Stimulated activated memory B cell treated with anti-CD40 and anti-IgM and Interleukin-4, amounts not matched to agents 10 μg/mL and 1 μg/mL and 100 μg/mL, for 72 hours (primary cell): Measurements from ENCODE around the gene SPG7.

Experiments
- ATAC-seq: fragments of 150-1000 bp; cut with Tn5 transposase; 2 replicates; pipeline ENCODE4 v1.10.0; 2021
- H3K27ac Mint-ChIP-seq: one replicate; pipeline ENCODE4 v1.8.0; 2022; ENCODE audit warnings: mild to moderate bottlenecking, mixed read lengths
- H3K27me3 Mint-ChIP-seq: one replicate; pipeline ENCODE4 v1.8.0; 2022; ENCODE audit warnings: mixed read lengths
- H3K36me3 Mint-ChIP-seq: one replicate; pipeline ENCODE4 v1.8.0; 2022; ENCODE audit warnings: mixed read lengths
- H3K4me1 Mint-ChIP-seq: one replicate; pipeline ENCODE4 v1.8.0; 2022; ENCODE audit warnings: mixed read lengths
- H3K4me3 Mint-ChIP-seq: one replicate; pipeline ENCODE4 v1.8.0; 2022; ENCODE audit warnings: mild to moderate bottlenecking, moderate library complexity, mixed read lengths
- H3K9me3 Mint-ChIP-seq: one replicate; pipeline ENCODE4 v1.8.0; 2022; ENCODE audit warnings: mixed read lengths

SPG7 gene

GRCh38 chr16:89493776-89494175 is 14.4 kb upstream of the SPG7 start:
- no peak for ATAC-seq
- no peaks in the 10 kb centered on the region for H3K9me3 Mint-ChIP-seq
- H3K27ac Mint-ChIP-seq = no peak overlapping the region
- peaks cover 28% of the 10 kb centered on the region for H3K4me1 Mint-ChIP-seq
- no peaks in the 10 kb centered on the region for H3K36me3 Mint-ChIP-seq
- no peak overlapping the region for H3K4me3 Mint-ChIP-seq
- H3K27me3 Mint-ChIP-seq = no peaks in the 10 kb centered on the region

GRCh38 chr16:89495121-89495520 is 13.1 kb upstream of the SPG7 start:
- no peak overlapping the region for H3K27ac Mint-ChIP-seq

DNA sequence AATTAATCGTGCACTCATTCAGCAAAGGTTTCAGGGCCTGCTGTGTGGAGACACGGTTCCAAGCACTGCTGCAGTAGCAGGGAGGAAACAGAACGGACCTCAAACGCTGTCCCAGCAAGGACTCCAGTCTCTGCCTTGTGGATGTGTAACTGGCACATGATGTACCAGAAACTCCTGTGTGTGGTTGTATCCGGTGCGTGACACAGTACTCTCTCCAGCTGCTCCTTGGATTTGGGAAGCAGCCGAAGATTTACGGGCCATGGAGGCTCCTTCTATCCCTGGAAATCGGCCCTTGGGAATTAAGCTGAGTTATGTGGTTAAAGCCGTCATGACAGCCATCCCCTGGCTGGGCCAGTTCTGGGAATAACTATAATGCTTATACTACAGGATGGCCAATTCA is 9.4 kb upstream of the SPG7 start:
- Mint-ChIP-seq H3K9me3 (no peaks in the 10 kb centered on the region), H3K4me3 (no peak overlapping the region)

More at GRCh38 chr16:89495121-89495520, 13.1 kb upstream of the SPG7 start:
- Mint-ChIP-seq H3K9me3 (no peaks in the 10 kb centered on the region), H3K27me3 (no peaks in the 10 kb centered on the region), H3K4me1 (peaks cover 23% of the 10 kb centered on the region), H3K4me3 (no peak overlapping the region), H3K36me3 (no peaks in the 10 kb centered on the region)
- ATAC-seq = no peak

GRCh38 chr16:89499767-89500166 is 8.4 kb upstream of the SPG7 start:
- Mint-ChIP-seq H3K4me1 (peaks cover 6% of the 10 kb centered on the region), H3K4me3 (no peak overlapping the region), H3K27me3 (no peaks in the 10 kb centered on the region), H3K9me3 (no peaks in the 10 kb centered on the region), H3K27ac (no peak overlapping the region), H3K36me3 (no peaks in the 10 kb centered on the region)
- no peak for ATAC-seq

More for the DNA sequence above, 9.4 kb upstream of the SPG7 start:
- H3K4me1 Mint-ChIP-seq = peaks cover 6% of the 10 kb centered on the region
- H3K36me3 Mint-ChIP-seq = no peaks in the 10 kb centered on the region
- no peaks in the 10 kb centered on the region for H3K27me3 Mint-ChIP-seq
- no peak for ATAC-seq
- no peak overlapping the region for H3K27ac Mint-ChIP-seq

DNA sequence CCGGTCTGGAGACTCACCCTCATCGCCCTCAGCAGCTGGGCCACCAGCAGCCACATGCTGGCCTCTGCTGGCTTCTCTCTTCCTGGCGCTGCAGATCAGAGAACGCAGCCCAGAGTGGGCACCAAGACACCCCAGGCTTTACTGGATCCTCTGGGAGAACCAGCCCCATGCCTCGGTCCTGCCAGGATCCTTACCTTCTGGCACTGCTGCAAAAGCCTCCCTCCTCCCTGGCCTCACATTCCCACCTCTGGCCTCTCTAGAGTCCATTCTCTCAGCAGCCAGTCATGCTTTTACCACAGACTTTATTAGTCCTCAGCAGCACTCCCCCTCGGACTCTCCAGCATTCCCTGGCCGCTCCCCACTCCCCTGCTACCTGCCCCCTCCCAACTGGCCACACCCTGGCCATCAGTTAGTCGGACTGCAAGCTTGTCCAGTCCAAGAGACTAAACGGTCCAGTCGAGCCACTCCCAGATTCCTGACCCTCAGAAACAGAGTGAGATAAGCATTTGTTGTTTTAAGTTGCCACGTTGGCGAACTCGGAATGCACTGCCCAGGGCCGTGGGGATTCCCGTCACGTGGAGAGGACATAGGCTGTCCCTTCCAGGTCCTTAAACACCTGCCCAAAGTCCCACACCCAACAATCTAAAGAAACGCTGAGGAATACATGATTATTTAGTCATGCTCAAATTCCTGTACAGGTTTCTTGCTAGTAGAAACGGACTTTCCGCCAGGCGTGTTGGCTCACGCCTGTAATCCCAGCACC is 5.9 kb upstream of the SPG7 start:
- Mint-ChIP-seq H3K36me3 (no peaks in the 10 kb centered on the region), H3K9me3 (no peaks in the 10 kb centered on the region), H3K27ac (no peak overlapping the region), H3K4me3 (no peak overlapping the region), H3K27me3 (no peaks in the 10 kb centered on the region), H3K4me1 (peaks cover 19% of the 10 kb centered on the region)
- ATAC-seq = no peak

DNA sequence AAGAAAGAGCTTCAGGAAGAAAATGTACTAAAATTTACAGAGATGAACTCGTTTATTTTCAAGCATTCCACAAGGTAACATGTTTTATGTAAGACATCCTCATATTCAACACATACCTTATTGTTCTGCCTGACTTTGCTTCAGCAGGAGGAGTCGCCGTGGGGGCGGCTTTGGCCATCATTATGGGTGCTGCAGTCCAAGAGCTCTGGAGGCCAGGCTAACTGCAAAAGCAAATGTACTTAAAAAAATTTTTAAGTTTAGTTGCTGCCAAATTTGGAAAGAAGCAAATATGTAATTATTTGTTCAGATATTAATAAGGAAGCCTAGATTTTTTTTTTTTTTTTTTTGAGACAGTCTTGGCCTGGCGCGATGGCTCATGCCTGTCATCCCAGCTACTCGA is 4.1 kb upstream of the SPG7 start:
- Mint-ChIP-seq H3K9me3 (no peaks in the 10 kb centered on the region), H3K27ac (no peak overlapping the region), H3K36me3 (no peaks in the 10 kb centered on the region), H3K4me1 (peaks cover 20% of the 10 kb centered on the region), H3K4me3 (no peak overlapping the region), H3K27me3 (no peaks in the 10 kb centered on the region)
- ATAC-seq = no peak

DNA sequence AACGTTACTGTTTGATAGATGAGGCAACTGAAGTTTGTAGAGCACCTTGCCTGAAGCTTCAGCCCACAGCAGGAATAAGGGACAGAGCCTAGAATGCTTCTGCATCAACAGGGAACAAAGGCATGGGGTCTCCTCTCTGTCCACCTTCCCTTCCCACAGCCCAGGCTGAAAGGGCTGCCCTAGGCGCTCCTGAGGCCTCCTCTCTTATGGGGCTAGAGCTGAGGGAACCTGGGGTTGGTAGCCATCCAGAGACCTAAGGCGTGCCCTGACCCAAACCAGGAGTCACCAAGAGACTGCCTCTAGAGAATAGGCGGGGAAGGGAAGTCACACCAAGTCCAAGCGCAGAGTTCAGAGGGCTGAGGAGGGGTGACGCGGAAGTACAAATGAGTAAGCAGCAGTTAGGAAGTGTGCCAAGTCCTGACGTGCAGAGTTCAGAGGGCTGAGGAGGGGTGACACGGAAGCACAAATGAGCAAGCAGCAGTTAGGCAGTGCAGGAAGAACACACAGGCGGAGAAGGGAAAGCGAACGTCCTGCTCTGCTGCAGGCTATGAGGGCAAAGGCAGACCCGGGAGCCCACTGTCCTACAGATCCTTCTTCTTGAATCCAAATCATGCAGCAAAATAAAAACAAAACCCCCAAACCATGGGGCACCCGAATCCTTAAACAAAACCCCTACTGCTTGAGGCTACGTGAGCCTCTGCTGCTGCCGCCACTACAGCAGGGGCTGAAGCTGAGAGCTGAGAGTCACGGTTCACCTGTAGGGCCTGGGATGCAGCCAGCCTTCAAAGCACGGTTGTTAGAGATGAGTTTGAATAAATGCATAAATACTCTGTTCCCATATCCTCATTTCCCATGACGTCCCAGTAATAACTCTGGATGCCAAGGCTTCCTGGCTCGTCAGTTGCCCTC is 2.7 kb upstream of the SPG7 start:
- Mint-ChIP-seq H3K36me3 (no peaks in the 10 kb centered on the region), H3K4me1 (peaks cover 31% of the 10 kb centered on the region), H3K27ac (peak overlapping the region; percentile 69), H3K4me3 (peak overlapping the region; percentile 61), H3K27me3 (no peaks in the 10 kb centered on the region), H3K9me3 (no peaks in the 10 kb centered on the region)
- ATAC-seq = peak; percentile 76

DNA sequence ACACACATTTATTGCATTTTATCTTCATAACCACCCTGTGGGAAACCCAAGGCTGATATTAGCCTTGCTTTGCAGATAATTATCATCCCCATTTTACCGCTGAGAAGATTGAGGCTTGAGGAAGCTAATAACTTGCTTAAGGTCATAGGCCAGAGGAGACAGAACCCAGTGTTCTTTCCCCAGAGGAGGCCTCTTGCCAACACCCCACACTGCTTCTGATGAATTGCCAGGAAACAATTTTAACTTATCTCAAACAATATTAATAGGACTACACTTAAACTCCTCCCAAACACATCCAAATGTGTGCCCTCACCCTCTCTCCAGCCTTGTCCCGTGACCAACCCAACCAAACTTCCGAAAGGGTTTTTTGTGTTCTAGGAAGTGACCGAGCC is 2.1 kb upstream of the SPG7 start:
- Mint-ChIP-seq H3K9me3 (no peaks in the 10 kb centered on the region), H3K4me1 (peaks cover 31% of the 10 kb centered on the region), H3K36me3 (no peaks in the 10 kb centered on the region), H3K4me3 (peak overlapping the region; percentile 41), H3K27me3 (no peaks in the 10 kb centered on the region), H3K27ac (peak overlapping the region; percentile 69)
- no peak for ATAC-seq

GRCh38 chr16:89506791-89507191 is 1.4 kb upstream of the SPG7 start:
- no peak for ATAC-seq
- peak overlapping the region; percentile 87 for H3K4me3 Mint-ChIP-seq
- H3K9me3 Mint-ChIP-seq = no peaks in the 10 kb centered on the region
- no peaks in the 10 kb centered on the region for H3K27me3 Mint-ChIP-seq
- no peak overlapping the region for H3K27ac Mint-ChIP-seq
- H3K36me3 Mint-ChIP-seq = no peaks in the 10 kb centered on the region
- H3K4me1 Mint-ChIP-seq = peaks cover 31% of the 10 kb centered on the region

DNA sequence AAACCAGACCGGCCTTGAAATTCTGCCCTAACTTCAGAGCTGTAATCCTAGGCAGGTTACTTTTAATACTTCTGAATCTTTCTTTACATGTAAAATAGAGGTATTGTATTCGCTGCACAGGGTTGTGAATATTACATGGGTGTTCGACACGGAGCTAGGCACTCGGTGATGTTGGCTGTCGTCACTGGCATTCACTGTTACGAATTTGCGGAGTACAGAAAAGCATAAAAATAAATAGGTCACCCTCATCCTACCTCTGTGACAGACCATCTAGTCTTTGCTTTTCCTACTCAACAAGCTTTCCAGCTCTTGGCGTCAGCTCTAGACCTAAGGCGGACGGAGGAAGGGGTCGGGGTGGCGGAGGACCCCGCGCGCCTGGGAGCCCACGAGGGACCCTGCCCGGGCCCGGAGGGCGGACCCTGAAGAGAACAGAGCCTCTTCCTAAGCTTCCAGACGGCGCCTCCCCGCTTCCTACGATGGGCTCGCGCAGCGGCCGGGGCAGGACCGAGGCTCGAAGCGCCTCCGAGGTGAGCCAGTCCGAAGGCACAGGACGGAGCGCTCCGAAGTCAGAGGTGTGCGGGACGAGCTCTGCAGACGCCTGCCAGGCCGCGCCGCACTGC is 879 bp upstream of the SPG7 start:
- Mint-ChIP-seq H3K27me3 (no peaks in the 10 kb centered on the region), H3K4me3 (peak overlapping the region; percentile 87), H3K27ac (peak overlapping the region; percentile 75), H3K36me3 (peaks cover 4% of the 10 kb centered on the region), H3K9me3 (no peaks in the 10 kb centered on the region), H3K4me1 (peaks cover 31% of the 10 kb centered on the region)
- ATAC-seq = no peak

DNA sequence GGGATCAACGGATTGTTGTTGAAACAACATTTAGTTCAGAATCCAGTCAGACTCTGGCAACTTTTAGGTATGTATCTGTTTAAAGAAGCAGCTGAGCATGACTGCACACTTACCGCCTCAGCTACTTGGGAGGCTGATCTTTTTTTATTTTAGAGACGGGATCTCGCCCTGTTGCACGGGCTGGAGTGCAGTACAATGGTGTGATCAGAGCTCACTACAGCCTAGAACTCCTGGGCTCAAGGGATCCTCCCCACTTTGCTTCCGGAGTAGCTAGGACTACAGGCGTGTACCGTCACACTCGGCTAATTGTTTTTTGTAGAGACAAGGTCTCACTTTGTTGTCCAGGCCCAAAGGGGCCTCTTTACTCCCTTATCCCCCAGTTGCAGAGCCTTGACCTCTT is 2.3 kb downstream of the SPG7 start:
- Mint-ChIP-seq H3K9me3 (no peaks in the 10 kb centered on the region), H3K27ac (no peak overlapping the region), H3K4me1 (peaks cover 22% of the 10 kb centered on the region), H3K36me3 (peaks cover 18% of the 10 kb centered on the region), H3K4me3 (no peak overlapping the region), H3K27me3 (no peaks in the 10 kb centered on the region)
- no peak for ATAC-seq

DNA sequence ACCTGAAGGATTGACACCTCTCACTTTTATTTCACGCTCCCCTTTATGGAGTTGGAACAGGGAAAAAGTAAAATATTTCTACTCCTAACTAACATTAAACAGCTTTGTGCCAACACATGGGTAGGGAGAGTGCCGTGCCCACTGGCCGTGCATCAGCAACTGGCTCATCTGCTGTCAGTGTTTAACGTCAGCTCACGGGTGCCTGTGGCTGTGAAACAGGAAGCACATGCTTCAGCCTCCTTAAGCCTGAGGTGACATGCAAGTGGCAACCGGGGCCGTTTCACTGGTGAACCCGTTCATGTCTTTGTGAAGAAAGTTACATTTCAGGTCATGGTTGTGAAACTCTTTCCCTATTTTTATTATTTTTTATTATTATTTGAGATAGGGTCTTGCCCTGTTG is 3.2 kb downstream of the SPG7 start:
- Mint-ChIP-seq H3K9me3 (no peaks in the 10 kb centered on the region), H3K27ac (no peak overlapping the region)

DNA sequence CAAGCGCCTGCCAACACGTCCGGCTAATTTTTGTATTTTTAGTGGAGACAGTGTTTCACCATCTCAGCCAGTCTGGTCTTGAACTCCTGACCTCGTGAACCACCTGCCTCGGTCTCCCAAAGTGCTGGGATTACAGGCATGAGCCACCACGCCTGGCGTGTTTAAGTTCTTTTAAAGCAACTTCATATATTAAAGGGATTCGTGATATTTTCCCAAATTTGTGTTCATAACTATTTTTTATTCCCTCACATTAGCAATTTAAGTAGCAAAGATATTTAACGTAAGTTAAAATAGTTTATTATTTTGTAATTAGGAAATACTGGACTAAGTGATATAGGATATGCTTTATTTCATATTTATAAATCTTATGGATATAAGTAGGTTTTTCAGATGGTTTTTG is 4.2 kb downstream of the SPG7 start:
- ATAC-seq = no peak
- no peaks in the 10 kb centered on the region for H3K27me3 Mint-ChIP-seq
- H3K4me3 Mint-ChIP-seq = no peak overlapping the region
- H3K27ac Mint-ChIP-seq = no peak overlapping the region
- H3K4me1 Mint-ChIP-seq = peaks cover 17% of the 10 kb centered on the region
- peaks cover 31% of the 10 kb centered on the region for H3K36me3 Mint-ChIP-seq
- no peaks in the 10 kb centered on the region for H3K9me3 Mint-ChIP-seq

More for the DNA sequence above, 3.2 kb downstream of the SPG7 start:
- H3K27me3 Mint-ChIP-seq = no peaks in the 10 kb centered on the region
- H3K36me3 Mint-ChIP-seq = peaks cover 20% of the 10 kb centered on the region
- no peak for ATAC-seq
- H3K4me3 Mint-ChIP-seq = no peak overlapping the region
- H3K4me1 Mint-ChIP-seq = peaks cover 13% of the 10 kb centered on the region

DNA sequence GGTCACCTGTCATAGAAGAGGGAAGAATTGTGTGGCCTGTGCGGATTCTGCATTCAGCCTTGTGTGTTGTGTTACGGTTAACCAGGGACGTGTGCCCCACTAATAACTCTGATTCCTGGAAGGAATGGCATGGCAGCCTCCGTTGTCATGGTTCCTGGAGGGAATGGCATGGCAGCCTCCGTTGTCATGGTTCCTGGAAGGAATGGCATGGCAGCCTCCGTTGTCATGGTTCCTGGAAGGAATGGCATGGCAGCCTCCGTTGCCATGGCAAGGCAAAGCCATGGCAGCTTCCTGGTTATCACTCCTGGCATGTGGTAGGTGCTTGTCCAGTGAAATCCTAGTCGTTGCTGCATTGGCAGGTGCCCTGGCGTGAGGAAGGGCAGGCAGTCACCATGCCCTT is 8.9 kb downstream of the SPG7 start:
- H3K9me3 Mint-ChIP-seq = no peaks in the 10 kb centered on the region
- no peak for ATAC-seq
- H3K4me3 Mint-ChIP-seq = no peak overlapping the region
- H3K27me3 Mint-ChIP-seq = no peaks in the 10 kb centered on the region
- H3K4me1 Mint-ChIP-seq = peaks cover 25% of the 10 kb centered on the region
- no peak overlapping the region for H3K27ac Mint-ChIP-seq
- H3K36me3 Mint-ChIP-seq = peaks cover 74% of the 10 kb centered on the region

DNA sequence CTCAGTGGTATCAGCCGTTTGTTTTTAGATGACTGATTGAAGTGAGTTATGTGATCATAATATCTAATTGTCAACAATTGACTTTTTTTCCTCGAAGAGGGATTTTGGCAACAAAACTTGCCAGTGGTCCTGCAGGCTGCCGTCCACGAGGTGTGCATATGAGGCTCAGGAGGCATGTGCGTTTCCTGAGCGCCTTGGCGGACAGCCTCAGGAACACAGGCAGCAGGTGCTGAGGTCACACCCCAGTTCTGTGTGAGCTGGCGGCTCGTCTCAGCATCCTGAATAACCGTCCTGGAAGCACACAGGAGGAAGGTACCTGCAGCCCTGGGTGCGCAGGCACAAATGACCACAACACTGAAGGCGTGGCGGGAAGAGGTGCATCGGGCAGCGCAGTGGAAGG is 11.7 kb downstream of the SPG7 start:
- H3K36me3 Mint-ChIP-seq = peaks cover 87% of the 10 kb centered on the region
- H3K27ac Mint-ChIP-seq = no peak overlapping the region
- peaks cover 29% of the 10 kb centered on the region for H3K4me1 Mint-ChIP-seq
- H3K27me3 Mint-ChIP-seq = no peaks in the 10 kb centered on the region
- ATAC-seq = no peak
- H3K9me3 Mint-ChIP-seq = no peaks in the 10 kb centered on the region
- H3K4me3 Mint-ChIP-seq = no peak overlapping the region
